ENCODE data around the gene DDIT4. TPM values are rescaled to one million over a fixed set of nuclear protein-coding genes. Genes with fewer than 3 reads are reported as not detected.
A peak's percentile ranks its signal among the peaks of the same experiment; 100 is the strongest.

DDIT4 gene
- total and polyA plus RNA-seq, 9 of the 15 experiments (the other 6 are each of a cell fraction or from before 2014, with no cell fraction given), result 8.2 to 675 (median 159) TPM

DNA sequence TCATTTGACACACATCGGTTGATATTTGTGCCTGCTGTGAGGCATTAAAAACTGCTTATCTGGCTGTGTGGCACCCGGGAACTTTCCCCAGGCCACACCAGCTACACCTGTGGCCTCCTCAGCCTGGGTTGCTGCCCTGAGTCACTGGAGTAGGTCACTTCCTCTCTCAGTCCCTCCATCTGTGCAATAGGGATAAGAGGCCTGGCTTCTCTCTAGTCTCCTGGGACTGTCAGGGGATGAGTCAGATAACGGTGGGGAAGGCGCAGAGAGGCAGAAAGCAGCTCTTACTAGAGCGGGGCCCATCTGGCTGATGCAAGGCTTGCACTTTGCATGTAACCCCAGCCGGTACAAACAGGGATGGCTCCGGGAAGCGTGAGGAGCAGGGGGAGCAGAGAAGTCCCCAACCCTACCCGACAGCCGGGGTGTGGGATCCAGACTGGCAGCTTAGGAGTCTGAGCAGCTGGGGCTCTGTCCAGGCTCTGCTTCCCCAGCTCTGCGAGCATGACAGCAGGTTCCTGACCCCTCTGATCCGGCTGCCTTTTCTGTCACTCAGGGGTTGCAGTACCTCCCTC, 47.0 kb downstream of the DDIT4 start (continued):
- TF ChIP-seq ZNF586 (CRISPR knock-in tag; conservative IDR thresholded peaks at IDR 0.05) (peak; percentile 100), TBL1XR1 (IDR thresholded peaks at IDR 0.05; ENCODE audit: low read length in 2 of 2) (peak; percentile 84 to 97; a peak in 3 of 4 replicates), CBFA2T2 (conservative IDR thresholded peaks at IDR 0.05) (peak; percentile 100), STAT5B (CRISPR knock-in tag; IDR thresholded peaks at IDR 0.05) (no peak), RBM34 (IDR thresholded peaks at IDR 0.05; ENCODE audit: borderline replicate concordance, insufficient read depth, low read length) (no peak), ZNF408 (CRISPR knock-in tag; IDR thresholded peaks at IDR 0.05; ENCODE audit: low read depth) (no peak), ARID2 (IDR thresholded peaks at IDR 0.05) (no peak), ZNF644 (tag; IDR thresholded peaks at IDR 0.05; ENCODE audit: low read depth) (0 out of 2 replicates have a peak, but pooled peaks have one; percentile 80), ETV6 (IDR thresholded peaks at IDR 0.05; ENCODE audit: borderline replicate concordance in 1 of 2, low read depth in 2 of 2, low read length in 1 of 2) (peak; percentile 77 to 78; a peak in 3 of 4 replicates), ETV6 (CRISPR knock-in tag; IDR thresholded peaks at IDR 0.05; ENCODE audit: borderline replicate concordance) (no peak), HCFC1 (IDR thresholded peaks at IDR 0.05; ENCODE audit: low read depth, low read length) (peak; percentile 66), PHTF2 (CRISPR knock-in tag; IDR thresholded peaks at IDR 0.05) (no peak), GATAD2A (IDR thresholded peaks at IDR 0.05) (peak; percentile 97), BHLHE40 (IDR thresholded peaks at IDR 0.05; ENCODE audit: low read length) (peak; percentile 72; the same call in 1 of the 2 replicates), SRSF3 (IDR thresholded peaks at IDR 0.05; ENCODE audit: insufficient read depth, low read length) (peak; percentile 16; the same call in 1 of the 2 replicates), ESRRB (CRISPR knock-in tag; IDR thresholded peaks at IDR 0.05; ENCODE audit: borderline replicate concordance) (no peak), ZNF324 (CRISPR knock-in tag; IDR thresholded peaks at IDR 0.05) (no peak), CHCHD3 (CRISPR knock-in tag; IDR thresholded peaks at IDR 0.05) (no peak), RUNX1 (IDR thresholded peaks at IDR 0.05; ENCODE audit: low read depth) (peak; percentile 53; the same call in 1 of the 2 replicates), RAD51 (IDR thresholded peaks at IDR 0.05; ENCODE audit: borderline replicate concordance, low read depth) (peak; percentile 72; the same call in 1 of the 2 replicates), ZBTB12 (CRISPR knock-in tag; IDR thresholded peaks at IDR 0.05) (peak; percentile 68)
- TF ChIP-seq, protein P1, sequence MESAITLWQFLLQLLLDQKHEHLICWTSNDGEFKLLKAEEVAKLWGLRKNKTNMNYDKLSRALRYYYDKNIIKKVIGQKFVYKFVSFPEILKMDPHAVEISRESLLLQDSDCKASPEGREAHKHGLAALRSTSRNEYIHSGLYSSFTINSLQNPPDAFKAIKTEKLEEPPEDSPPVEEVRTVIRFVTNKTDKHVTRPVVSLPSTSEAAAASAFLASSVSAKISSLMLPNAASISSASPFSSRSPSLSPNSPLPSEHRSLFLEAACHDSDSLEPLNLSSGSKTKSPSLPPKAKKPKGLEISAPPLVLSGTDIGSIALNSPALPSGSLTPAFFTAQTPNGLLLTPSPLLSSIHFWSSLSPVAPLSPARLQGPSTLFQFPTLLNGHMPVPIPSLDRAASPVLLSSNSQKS (CRISPR knock-in tag; IDR thresholded peaks at IDR 0.05), result no peak; the same call in 1 of the 2 replicates
- TF ChIP-seq, protein P2, sequence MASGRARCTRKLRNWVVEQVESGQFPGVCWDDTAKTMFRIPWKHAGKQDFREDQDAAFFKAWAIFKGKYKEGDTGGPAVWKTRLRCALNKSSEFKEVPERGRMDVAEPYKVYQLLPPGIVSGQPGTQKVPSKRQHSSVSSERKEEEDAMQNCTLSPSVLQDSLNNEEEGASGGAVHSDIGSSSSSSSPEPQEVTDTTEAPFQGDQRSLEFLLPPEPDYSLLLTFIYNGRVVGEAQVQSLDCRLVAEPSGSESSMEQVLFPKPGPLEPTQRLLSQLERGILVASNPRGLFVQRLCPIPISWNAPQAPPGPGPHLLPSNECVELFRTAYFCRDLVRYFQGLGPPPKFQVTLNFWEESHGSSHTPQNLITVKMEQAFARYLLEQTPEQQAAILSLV (tag; IDR thresholded peaks at IDR 0.05), result peak; percentile 99
- TF ChIP-seq, protein P3, sequence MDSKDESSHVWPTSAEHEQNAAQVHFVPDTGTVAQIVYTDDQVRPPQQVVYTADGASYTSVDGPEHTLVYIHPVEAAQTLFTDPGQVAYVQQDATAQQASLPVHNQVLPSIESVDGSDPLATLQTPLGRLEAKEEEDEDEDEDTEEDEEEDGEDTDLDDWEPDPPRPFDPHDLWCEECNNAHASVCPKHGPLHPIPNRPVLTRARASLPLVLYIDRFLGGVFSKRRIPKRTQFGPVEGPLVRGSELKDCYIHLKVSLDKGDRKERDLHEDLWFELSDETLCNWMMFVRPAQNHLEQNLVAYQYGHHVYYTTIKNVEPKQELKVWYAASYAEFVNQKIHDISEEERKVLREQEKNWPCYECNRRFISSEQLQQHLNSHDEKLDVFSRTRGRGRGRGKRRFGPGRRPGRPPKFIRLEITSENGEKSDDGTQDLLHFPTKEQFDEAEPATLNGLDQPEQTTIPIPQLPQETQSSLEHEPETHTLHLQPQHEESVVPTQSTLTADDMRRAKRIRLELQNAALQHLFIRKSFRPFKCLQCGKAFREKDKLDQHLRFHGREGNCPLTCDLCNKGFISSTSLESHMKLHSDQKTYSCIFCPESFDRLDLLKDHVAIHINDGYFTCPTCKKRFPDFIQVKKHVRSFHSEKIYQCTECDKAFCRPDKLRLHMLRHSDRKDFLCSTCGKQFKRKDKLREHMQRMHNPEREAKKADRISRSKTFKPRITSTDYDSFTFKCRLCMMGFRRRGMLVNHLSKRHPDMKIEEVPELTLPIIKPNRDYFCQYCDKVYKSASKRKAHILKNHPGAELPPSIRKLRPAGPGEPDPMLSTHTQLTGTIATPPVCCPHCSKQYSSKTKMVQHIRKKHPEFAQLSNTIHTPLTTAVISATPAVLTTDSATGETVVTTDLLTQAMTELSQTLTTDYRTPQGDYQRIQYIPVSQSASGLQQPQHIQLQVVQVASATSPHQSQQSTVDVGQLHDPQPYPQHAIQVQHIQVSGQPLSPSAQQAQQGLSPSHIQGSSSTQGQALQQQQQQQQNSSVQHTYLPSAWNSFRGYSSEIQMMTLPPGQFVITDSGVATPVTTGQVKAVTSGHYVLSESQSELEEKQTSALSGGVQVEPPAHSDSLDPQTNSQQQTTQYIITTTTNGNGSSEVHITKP (IDR thresholded peaks at IDR 0.05; ENCODE audit: partially characterized antibody), result peak; percentile 89
